ENCODE results near the gene FILIP1.

Gene FILIP1

GRCh38 chr6:75493400-75494064 lies at the start of gene FILIP1:
Gene FILIP1 (minus strand): TSS chr6:75493800. CDS start chr6:75414972, 78,828 bp downstream.
- TF ChIP-seq GATA2 (IDR thresholded peaks at IDR 0.05; ENCODE audit: low read depth, low read length) (no peak), GATA3 (IDR thresholded peaks at IDR 0.05; ENCODE audit: low read depth, low read length) (no peak)

GRCh38 chr6:75543311-75543710 lies 49.7 kb upstream of the FILIP1 start:
- TF ChIP-seq GATA3 (IDR thresholded peaks at IDR 0.05; ENCODE audit: low read depth, low read length) (no peak), GATA2 (IDR thresholded peaks at IDR 0.05; ENCODE audit: low read depth, low read length) (no peak)

- TF ChIP-seq GATA3 (IDR thresholded peaks at IDR 0.05; ENCODE audit: low read depth, low read length), result no peak
- no peak for TF ChIP-seq GATA2 (IDR thresholded peaks at IDR 0.05; ENCODE audit: low read depth, low read length)
Measured at GRCh38 chr6:75539136-75539535, 45.5 kb upstream of the FILIP1 start.

- TF ChIP-seq GATA2 (IDR thresholded peaks at IDR 0.05; ENCODE audit: low read depth, low read length) (no peak), GATA3 (IDR thresholded peaks at IDR 0.05; ENCODE audit: low read depth, low read length) (no peak)
Measured at GRCh38 chr6:75532521-75532920, 38.9 kb upstream of the FILIP1 start.

GRCh38 chr6:75531174-75531573 lies 37.6 kb upstream of the FILIP1 start:
- no peak for TF ChIP-seq GATA3 (IDR thresholded peaks at IDR 0.05; ENCODE audit: low read depth, low read length)
- no peak for TF ChIP-seq GATA2 (IDR thresholded peaks at IDR 0.05; ENCODE audit: low read depth, low read length)

GRCh38 chr6:75530696-75531095 lies 37.1 kb upstream of the FILIP1 start:
- no peak for TF ChIP-seq GATA3 (IDR thresholded peaks at IDR 0.05; ENCODE audit: low read depth, low read length)
- no peak for TF ChIP-seq GATA2 (IDR thresholded peaks at IDR 0.05; ENCODE audit: low read depth, low read length)

GRCh38 chr6:75528423-75528822 lies 34.8 kb upstream of the FILIP1 start:
- TF ChIP-seq GATA3 (IDR thresholded peaks at IDR 0.05; ENCODE audit: low read depth, low read length) (no peak), GATA2 (IDR thresholded peaks at IDR 0.05; ENCODE audit: low read depth, low read length) (no peak)

- no peak for TF ChIP-seq GATA2 (IDR thresholded peaks at IDR 0.05; ENCODE audit: low read depth, low read length)
- no peak for TF ChIP-seq GATA3 (IDR thresholded peaks at IDR 0.05; ENCODE audit: low read depth, low read length)
Measured at GRCh38 chr6:75526502-75527127, 33.0 kb upstream of the FILIP1 start.

GRCh38 chr6:75525682-75526081 lies 32.1 kb upstream of the FILIP1 start:
- no peak for TF ChIP-seq GATA2 (IDR thresholded peaks at IDR 0.05; ENCODE audit: low read depth, low read length)
- TF ChIP-seq GATA3 (IDR thresholded peaks at IDR 0.05; ENCODE audit: low read depth, low read length), result no peak

- TF ChIP-seq GATA2 (IDR thresholded peaks at IDR 0.05; ENCODE audit: low read depth, low read length) (no peak), GATA3 (IDR thresholded peaks at IDR 0.05; ENCODE audit: low read depth, low read length) (no peak)
Measured at GRCh38 chr6:75524322-75524972, 30.8 kb upstream of the FILIP1 start.

- TF ChIP-seq GATA2 (IDR thresholded peaks at IDR 0.05; ENCODE audit: low read depth, low read length) (no peak), GATA3 (IDR thresholded peaks at IDR 0.05; ENCODE audit: low read depth, low read length) (no peak)
Measured at GRCh38 chr6:75516757-75517156, 23.2 kb upstream of the FILIP1 start.

GRCh38 chr6:75512591-75512990 lies 19.0 kb upstream of the FILIP1 start:
- TF ChIP-seq GATA3 (IDR thresholded peaks at IDR 0.05; ENCODE audit: low read depth, low read length), result no peak
- no peak for TF ChIP-seq GATA2 (IDR thresholded peaks at IDR 0.05; ENCODE audit: low read depth, low read length)

- TF ChIP-seq GATA2 (IDR thresholded peaks at IDR 0.05; ENCODE audit: low read depth, low read length) (no peak), GATA3 (IDR thresholded peaks at IDR 0.05; ENCODE audit: low read depth, low read length) (no peak)
Measured at GRCh38 chr6:75505424-75505823, 11.8 kb upstream of the FILIP1 start.

- TF ChIP-seq GATA3 (IDR thresholded peaks at IDR 0.05; ENCODE audit: low read depth, low read length) (no peak), GATA2 (IDR thresholded peaks at IDR 0.05; ENCODE audit: low read depth, low read length) (no peak)
Measured at GRCh38 chr6:75504465-75505222, 11.0 kb upstream of the FILIP1 start.
